Measurements from ENCODE around the gene MIER1. TPM values are rescaled to one million over a fixed set of nuclear protein-coding genes. Genes with fewer than 3 reads are reported as not detected.

MIER1 gene
- total RNA-seq, 1 experiment from 2014 or later = 17.2 TPM

DNA sequence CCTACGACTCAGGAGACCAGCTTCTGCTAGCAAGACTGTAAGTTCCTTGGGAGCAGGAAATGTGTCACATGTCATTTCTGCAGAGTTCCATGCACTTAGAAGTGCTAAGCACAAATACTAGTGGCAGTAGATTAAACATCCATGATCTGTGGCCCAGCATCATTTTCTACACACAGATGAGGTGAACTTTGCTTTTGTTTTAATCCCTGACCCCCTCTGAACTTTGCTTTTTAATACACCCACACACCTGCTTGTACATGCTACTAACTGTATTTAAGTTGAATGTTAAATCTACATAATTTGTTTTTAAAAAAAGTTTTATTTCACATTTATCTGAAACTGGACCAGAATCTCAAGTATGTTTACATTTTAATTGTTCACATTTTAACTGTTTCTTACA, 104.7 kb downstream of the MIER1 start:
- POLR2A ChIA-PET = no interaction called here
- TF ChIP-seq, protein P1, sequence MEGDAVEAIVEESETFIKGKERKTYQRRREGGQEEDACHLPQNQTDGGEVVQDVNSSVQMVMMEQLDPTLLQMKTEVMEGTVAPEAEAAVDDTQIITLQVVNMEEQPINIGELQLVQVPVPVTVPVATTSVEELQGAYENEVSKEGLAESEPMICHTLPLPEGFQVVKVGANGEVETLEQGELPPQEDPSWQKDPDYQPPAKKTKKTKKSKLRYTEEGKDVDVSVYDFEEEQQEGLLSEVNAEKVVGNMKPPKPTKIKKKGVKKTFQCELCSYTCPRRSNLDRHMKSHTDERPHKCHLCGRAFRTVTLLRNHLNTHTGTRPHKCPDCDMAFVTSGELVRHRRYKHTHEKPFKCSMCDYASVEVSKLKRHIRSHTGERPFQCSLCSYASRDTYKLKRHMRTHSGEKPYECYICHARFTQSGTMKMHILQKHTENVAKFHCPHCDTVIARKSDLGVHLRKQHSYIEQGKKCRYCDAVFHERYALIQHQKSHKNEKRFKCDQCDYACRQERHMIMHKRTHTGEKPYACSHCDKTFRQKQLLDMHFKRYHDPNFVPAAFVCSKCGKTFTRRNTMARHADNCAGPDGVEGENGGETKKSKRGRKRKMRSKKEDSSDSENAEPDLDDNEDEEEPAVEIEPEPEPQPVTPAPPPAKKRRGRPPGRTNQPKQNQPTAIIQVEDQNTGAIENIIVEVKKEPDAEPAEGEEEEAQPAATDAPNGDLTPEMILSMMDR (IDR thresholded peaks at IDR 0.05; ENCODE audit: insufficient read depth in 1 of 2, low read depth in 1 of 2, low read length in 1 of 2, severe bottlenecking in 1 of 2, unreplicated experiment in 1 of 2) = no peak
- Mint-ChIP-seq H3K4me1 (ENCODE audit: low read depth, unreplicated experiment) (no peaks in the 10 kb centered on the region), H3K9me3 (ENCODE audit: unreplicated experiment) (no peaks in the 10 kb centered on the region), H3K27ac (ENCODE audit: unreplicated experiment) (no peak overlapping the region), H3K27me3 (ENCODE audit: insufficient read depth, unreplicated experiment) (no peaks in the 10 kb centered on the region), H3K4me3 (ENCODE audit: unreplicated experiment) (no peak overlapping the region), H3K36me3 (ENCODE audit: insufficient read depth, unreplicated experiment) (peaks cover 6% of the 10 kb centered on the region)
- intact Hi-C loops (cut with micrococcal nuclease; ENCODE audit: unreplicated experiment) = no loop called here
- H3K27me3 ChIP-seq (replicated peaks; ENCODE audit: control insufficient read depth, insufficient read depth, low read length) = no peaks in the 10 kb centered on the region
- DNase-seq = no peak
- no peaks in the 10 kb centered on the region for H3K36me3 ChIP-seq (ENCODE audit: control insufficient read depth, insufficient read depth, low read length)
- CTCF ChIA-PET = interaction anchor here (0.7 kb wide), 1 partner anchor 34 kb away, joined by 3 read pairs; no protein-coding TSS in a partner anchor
- no peak overlapping the region for H3K4me3 ChIP-seq (ENCODE audit: low read depth, low read length)
- H3K9me3 ChIP-seq = no peaks in the 10 kb centered on the region
- no TSS peak for BruUV-seq (replicated peaks)
- no peaks in the 10 kb centered on the region for H3K4me1 ChIP-seq

DNA sequence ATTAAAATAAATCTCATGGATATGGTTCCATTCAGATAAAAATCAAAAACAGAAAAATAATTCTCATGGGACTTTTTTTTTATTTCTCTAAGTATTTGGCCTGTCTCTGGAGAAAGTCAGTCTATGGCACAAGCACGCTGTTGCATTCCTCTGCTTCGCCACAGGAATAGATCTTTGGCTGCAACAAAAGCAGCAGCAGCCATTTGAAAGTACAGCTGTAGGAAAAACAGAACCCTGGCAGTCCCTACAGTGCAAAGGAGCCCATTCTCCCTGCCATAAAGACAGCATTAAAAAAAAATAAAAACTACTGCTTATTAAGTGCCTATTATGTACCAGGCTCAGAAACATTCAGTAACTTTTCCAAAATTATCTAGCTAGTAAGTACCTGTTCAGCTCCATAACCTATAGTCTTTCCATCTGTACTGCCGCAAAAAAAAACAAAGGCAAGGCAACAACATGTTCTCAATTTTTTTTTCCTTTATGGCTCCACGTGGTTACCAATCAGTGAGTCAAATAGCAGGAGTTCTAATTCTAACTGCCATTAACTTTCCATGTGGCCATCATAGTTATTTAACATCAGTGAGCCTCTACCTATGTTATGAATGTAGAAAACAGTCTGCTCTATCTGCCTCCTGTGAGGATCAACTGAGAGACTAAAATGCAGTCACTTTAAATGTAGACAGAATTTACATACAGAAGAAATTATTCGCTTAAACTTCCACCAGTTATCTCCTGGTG, 106.5 kb downstream of the MIER1 start:
- TF ChIP-seq, protein P1 (IDR thresholded peaks at IDR 0.05; ENCODE audit: insufficient read depth in 1 of 2, low read depth in 1 of 2, low read length in 1 of 2, severe bottlenecking in 1 of 2, unreplicated experiment in 1 of 2) = no peak
- H3K4me3 ChIP-seq (ENCODE audit: low read depth, low read length) = no peak overlapping the region
- peaks cover 11% of the 10 kb centered on the region for H3K36me3 Mint-ChIP-seq (ENCODE audit: insufficient read depth, unreplicated experiment)
- H3K4me1 Mint-ChIP-seq (ENCODE audit: low read depth, unreplicated experiment) = no peaks in the 10 kb centered on the region
- CTCF ChIA-PET = no interaction called here
- no peaks in the 10 kb centered on the region for H3K27me3 ChIP-seq (replicated peaks; ENCODE audit: control insufficient read depth, insufficient read depth, low read length)
- H3K9me3 Mint-ChIP-seq (ENCODE audit: unreplicated experiment) = peaks cover under 1% of the 10 kb centered on the region
- DNase-seq = no peak
- no peak overlapping the region for H3K4me3 Mint-ChIP-seq (ENCODE audit: unreplicated experiment)
- intact Hi-C loops (cut with micrococcal nuclease; ENCODE audit: unreplicated experiment) = no loop called here
- H3K4me1 ChIP-seq = no peaks in the 10 kb centered on the region
- BruUV-seq (replicated peaks) = no TSS peak
- no peaks in the 10 kb centered on the region for H3K9me3 ChIP-seq
- H3K36me3 ChIP-seq (ENCODE audit: control insufficient read depth, insufficient read depth, low read length) = no peaks in the 10 kb centered on the region
- no peaks in the 10 kb centered on the region for H3K27me3 Mint-ChIP-seq (ENCODE audit: insufficient read depth, unreplicated experiment)
- POLR2A ChIA-PET = no interaction called here
- H3K27ac Mint-ChIP-seq (ENCODE audit: unreplicated experiment) = no peak overlapping the region

DNA sequence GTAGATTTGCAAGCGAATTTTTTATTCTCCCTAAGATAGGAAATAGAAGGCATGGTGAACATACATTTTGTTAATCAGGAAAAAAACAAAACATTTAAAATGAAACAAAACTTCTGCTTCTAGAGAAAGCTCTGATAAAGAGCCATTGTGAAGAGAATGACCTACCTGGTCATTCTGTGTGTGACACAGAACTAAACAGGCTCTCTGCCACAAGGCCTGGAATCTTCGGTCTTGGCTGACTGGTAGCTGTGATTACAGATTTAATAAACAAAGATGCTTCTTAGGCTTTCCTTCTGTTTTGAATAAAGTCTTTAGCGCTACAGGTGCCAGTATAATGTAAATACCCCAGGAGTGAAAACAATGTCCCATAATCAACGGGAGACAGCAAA, 107.1 kb downstream of the MIER1 start:
- TF ChIP-seq, protein P1 (IDR thresholded peaks at IDR 0.05; ENCODE audit: insufficient read depth in 1 of 2, low read depth in 1 of 2, low read length in 1 of 2, severe bottlenecking in 1 of 2, unreplicated experiment in 1 of 2) = no peak
- Mint-ChIP-seq H3K27me3 (ENCODE audit: insufficient read depth, unreplicated experiment) (no peaks in the 10 kb centered on the region), H3K27ac (ENCODE audit: unreplicated experiment) (no peak overlapping the region), H3K9me3 (ENCODE audit: unreplicated experiment) (peaks cover 6% of the 10 kb centered on the region), H3K36me3 (ENCODE audit: insufficient read depth, unreplicated experiment) (peaks cover 17% of the 10 kb centered on the region), H3K4me1 (ENCODE audit: low read depth, unreplicated experiment) (no peaks in the 10 kb centered on the region), H3K4me3 (ENCODE audit: unreplicated experiment) (no peak overlapping the region)
- Histone ChIP-seq H3K27me3 (replicated peaks; ENCODE audit: control insufficient read depth, insufficient read depth, low read length) (no peaks in the 10 kb centered on the region), H3K4me3 (ENCODE audit: low read depth, low read length) (no peak overlapping the region), H3K4me1 (no peaks in the 10 kb centered on the region), H3K9me3 (no peaks in the 10 kb centered on the region), H3K36me3 (ENCODE audit: control insufficient read depth, insufficient read depth, low read length) (no peaks in the 10 kb centered on the region)
- ChIA-PET POLR2A (no interaction called here), CTCF (no interaction called here)
- no peak for DNase-seq
- BruUV-seq (replicated peaks) = no TSS peak
- intact Hi-C loops (cut with micrococcal nuclease; ENCODE audit: unreplicated experiment) = no loop called here

Other genes with a start within 250 kb of the MIER1 start
- not detected in 2 replicates for gene DYNLT5, start 172.5 kb upstream of the MIER1 start, total RNA-seq (2022)
- not detected in 2 replicates for gene INSL5, start 123.7 kb upstream of the MIER1 start, total RNA-seq (2022)
- gene DNAI4, start 134 bp upstream of the MIER1 start, total RNA-seq (2022) = 0.84 and 1.4 TPM in 2 replicates
- 7.1 and 7.7 TPM in 2 replicates for gene SLC35D1, start 129.2 kb downstream of the MIER1 start, total RNA-seq (2022)
- gene C1orf141, start 210.0 kb downstream of the MIER1 start, total RNA-seq (2022) = not detected in 2 replicates
- not detected in 2 replicates for gene IL23R, start 241.5 kb downstream of the MIER1 start, total RNA-seq (2022)